ENCODE results near the gene BACE2.

DNA sequence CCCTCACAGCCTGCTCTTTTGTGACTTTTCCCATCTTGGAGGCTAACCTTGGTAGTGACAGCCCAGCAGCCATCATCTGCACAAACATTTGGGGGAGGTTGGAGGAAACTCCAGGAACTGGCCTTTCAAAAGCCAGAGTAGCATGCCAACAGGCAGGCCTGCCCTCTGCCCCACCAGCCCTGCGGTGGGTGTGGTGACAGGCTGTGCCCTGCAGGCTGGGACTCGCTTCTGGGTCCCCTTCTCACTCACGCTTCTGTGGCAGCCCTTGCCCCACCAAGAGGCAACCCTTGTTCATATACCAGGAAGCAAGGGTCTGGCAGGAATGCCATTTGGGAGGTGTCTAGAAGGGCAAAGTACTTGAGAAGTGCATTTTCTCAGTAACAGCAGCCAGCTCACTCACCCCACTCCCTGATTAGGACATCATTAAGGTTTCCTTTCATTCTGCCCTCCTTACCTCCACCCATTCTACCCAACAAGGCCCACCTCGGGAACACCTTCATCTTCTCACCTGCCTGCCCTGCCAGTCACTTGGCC lies 127.8 kb downstream of the BACE2 start:
- TF ChIP-seq, protein P1, sequence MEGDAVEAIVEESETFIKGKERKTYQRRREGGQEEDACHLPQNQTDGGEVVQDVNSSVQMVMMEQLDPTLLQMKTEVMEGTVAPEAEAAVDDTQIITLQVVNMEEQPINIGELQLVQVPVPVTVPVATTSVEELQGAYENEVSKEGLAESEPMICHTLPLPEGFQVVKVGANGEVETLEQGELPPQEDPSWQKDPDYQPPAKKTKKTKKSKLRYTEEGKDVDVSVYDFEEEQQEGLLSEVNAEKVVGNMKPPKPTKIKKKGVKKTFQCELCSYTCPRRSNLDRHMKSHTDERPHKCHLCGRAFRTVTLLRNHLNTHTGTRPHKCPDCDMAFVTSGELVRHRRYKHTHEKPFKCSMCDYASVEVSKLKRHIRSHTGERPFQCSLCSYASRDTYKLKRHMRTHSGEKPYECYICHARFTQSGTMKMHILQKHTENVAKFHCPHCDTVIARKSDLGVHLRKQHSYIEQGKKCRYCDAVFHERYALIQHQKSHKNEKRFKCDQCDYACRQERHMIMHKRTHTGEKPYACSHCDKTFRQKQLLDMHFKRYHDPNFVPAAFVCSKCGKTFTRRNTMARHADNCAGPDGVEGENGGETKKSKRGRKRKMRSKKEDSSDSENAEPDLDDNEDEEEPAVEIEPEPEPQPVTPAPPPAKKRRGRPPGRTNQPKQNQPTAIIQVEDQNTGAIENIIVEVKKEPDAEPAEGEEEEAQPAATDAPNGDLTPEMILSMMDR (IDR thresholded peaks at IDR 0.05; ENCODE audit: insufficient read depth, low read length, poor library complexity, severe bottlenecking) = no peak
- TF ChIP-seq EZH2phosphoT487 (conservative IDR thresholded peaks at IDR 0.05; ENCODE audit: low read length) = no peak
